IMR-90 (cell line): Measurements from ENCODE around the gene TFCP2. TPM values are rescaled to one million over a fixed set of nuclear protein-coding genes. Genes with fewer than 3 reads are reported as not detected.

ENCODE experiments used
- ATAC-seq: fragments of 200-7000 bp; cut with Tn5 transposase; 2 replicates; pipeline ENCODE4 v1.9.1; 2020; ENCODE audit warnings: low read depth, mild to moderate bottlenecking, moderate library complexity
- BruUV-seq: library from RNA; stranded (reverse); fragments of 400-500 nt; replicated peaks from 2 replicates; lab custom pipeline; 2021; lab: Mats Ljungman, UMichigan
- CTCF ChIA-PET: fragments of 300-600 bp; formaldehyde crosslinking; extraction: SDS; loops from one replicate; lab custom pipeline; 2021; ENCODE audit warnings: antibody characterized with exemption; lab: Yijun Ruan, JAX
- POLR2A ChIA-PET: fragments of 300-600 bp; sonication (Branson Sonifier 250); formaldehyde crosslinking; loops from one replicate; lab custom pipeline; 2022; ENCODE audit warnings: antibody characterized with exemption; ENCODE audit not compliant: unreplicated experiment; lab: Charles Lee
- DNase-seq: peaks from one replicate; pipeline ENCODE4 v3.0.0; 2013
- H2AFZ ChIP-seq: replicated peaks from 2 replicates; pipeline ENCODE3; 2013; ENCODE audit warnings: low read length, mild to moderate bottlenecking; ENCODE audit not compliant: poor library complexity
- H2AK5ac ChIP-seq: 2 replicates; pipeline ENCODE4 v1.6.1; 2013; ENCODE audit warnings: low read depth, low read length, inconsistent platforms
- H2AK9ac ChIP-seq: replicated peaks from 2 replicates; pipeline ENCODE3; 2013; ENCODE audit warnings: mild to moderate bottlenecking, low read depth, low read length, moderate library complexity; ENCODE audit not compliant: poor library complexity
- H2BK120ac ChIP-seq: 2 replicates; pipeline ENCODE4 v1.6.1; 2013; ENCODE audit warnings: low read depth, low read length, inconsistent platforms
- H2BK15ac ChIP-seq: 3 replicates; pipeline ENCODE4 v1.6.1; 2013; ENCODE audit warnings: low read depth, low read length, inconsistent platforms
- H2BK20ac ChIP-seq: 2 replicates; pipeline ENCODE4 v1.6.1; 2013; ENCODE audit warnings: low read depth, mild to moderate bottlenecking, inconsistent platforms, low read length, moderate library complexity
- H2BK5ac ChIP-seq: 2 replicates; pipeline ENCODE4 v1.6.1; 2013; ENCODE audit warnings: mild to moderate bottlenecking, low read depth, low read length, inconsistent platforms; ENCODE audit not compliant: poor library complexity, severe bottlenecking
- H3K14ac ChIP-seq: replicated peaks from 2 replicates; pipeline ENCODE4 v1.6.1; 2013; ENCODE audit warnings: low read depth, low read length, inconsistent platforms
- H3K18ac ChIP-seq: 2 replicates; pipeline ENCODE4 v1.6.1; 2013; ENCODE audit warnings: low read depth, low read length, control low read depth
- H3K23ac ChIP-seq: 2 replicates; pipeline ENCODE4 v1.6.1; 2013; ENCODE audit warnings: low read depth, low read length, inconsistent platforms
- H3K27ac ChIP-seq: 2 replicates; pipeline ENCODE4 v1.5.1; 2013; ENCODE audit warnings: mild to moderate bottlenecking, control low read depth, low read length; ENCODE audit not compliant: insufficient read depth
- H3K27me3 ChIP-seq: 2 replicates; pipeline ENCODE4 v1.6.1; 2013; ENCODE audit warnings: low read length; ENCODE audit not compliant: control insufficient read depth, insufficient read depth
- H3K36me3 ChIP-seq: 2 replicates; pipeline ENCODE4 v1.6.1; 2013; ENCODE audit warnings: low read length, mixed read lengths; ENCODE audit not compliant: control insufficient read depth, insufficient read depth
- H3K4ac ChIP-seq: 2 replicates; pipeline ENCODE4 v1.6.1; 2013; ENCODE audit warnings: low read depth, low read length, inconsistent platforms
- H3K4me1 ChIP-seq: 2 replicates; pipeline ENCODE4 v1.6.1; 2013; ENCODE audit warnings: low read length, mixed read lengths; ENCODE audit not compliant: control insufficient read depth, insufficient read depth
- H3K4me2 ChIP-seq: 2 replicates; pipeline ENCODE4 v1.6.1; 2013; ENCODE audit warnings: low read depth, mild to moderate bottlenecking, control low read depth, low read length, moderate library complexity
- H3K4me3 ChIP-seq: 2 replicates; pipeline ENCODE4 v1.5.1; 2013; ENCODE audit warnings: low read depth, mild to moderate bottlenecking, control low read depth, low read length, moderate library complexity; ENCODE audit not compliant: insufficient read depth
- H3K56ac ChIP-seq: 2 replicates; pipeline ENCODE4 v1.6.1; 2013; ENCODE audit warnings: low read length, inconsistent platforms; ENCODE audit not compliant: insufficient read depth; ENCODE audit errors: extremely low read depth
- H3K79me1 ChIP-seq, 2 experiments: 2 replicates each; pipeline ENCODE4 v1.6.1; 2013; ENCODE audit warnings: low read length in 2 of 2, inconsistent platforms in 1 of 2, low read depth in 1 of 2
- H3K9ac ChIP-seq: 2 replicates; pipeline ENCODE4 v1.6.1; 2013; ENCODE audit warnings: low read depth, low read length, control low read depth
- H3K9me1 ChIP-seq: 2 replicates; pipeline ENCODE4 v1.6.1; 2013; ENCODE audit warnings: low read length, inconsistent platforms; ENCODE audit not compliant: insufficient read depth
- H3K9me3 ChIP-seq: 2 replicates; pipeline ENCODE4 v1.6.1; 2013; ENCODE audit warnings: low read length; ENCODE audit not compliant: control insufficient read depth, insufficient read depth
- H4K20me1 ChIP-seq: 2 replicates; pipeline ENCODE4 v1.6.1; 2013; ENCODE audit warnings: low read length, inconsistent platforms; ENCODE audit not compliant: insufficient read depth
- H4K5ac ChIP-seq: 2 replicates; pipeline ENCODE4 v1.6.1; 2013; ENCODE audit warnings: mild to moderate bottlenecking, low read depth, low read length, control low read depth
- H4K8ac ChIP-seq, 2 experiments: 2 replicates each; pipeline ENCODE4 v1.6.1; 2013; ENCODE audit warnings: low read depth in 2 of 2, low read length in 2 of 2, control low read depth in 1 of 2, inconsistent platforms in 1 of 2
- H4K91ac ChIP-seq: 2 replicates; pipeline ENCODE4 v1.6.1; 2013; ENCODE audit warnings: low read depth, low read length, inconsistent platforms; ENCODE audit not compliant: insufficient read depth
- MXI1 ChIP-seq: IDR thresholded peaks from 2 replicates; pipeline ENCODE4 v1.6.1; 2012; ENCODE audit warnings: low read depth, mild to moderate bottlenecking, low read length, moderate library complexity, borderline replicate concordance
- USF2 ChIP-seq: fragments of 150-350 bp; IDR thresholded peaks from 2 replicates; pipeline ENCODE4 v1.6.1; 2017; ENCODE audit warnings: mild to moderate bottlenecking, antibody characterized with exemption, low read length, low read depth
- WGBS, 2 experiments: methylation state at CpG; one replicate each; pipeline versions ENCODE4 v1.1.5 to v1.1.7; 2013; ENCODE audit warnings: missing lambda C conversion rate in 2 of 2; ENCODE audit not compliant: insufficient read length in 1 of 2; ENCODE audit errors: extremely low coverage in 2 of 2; 5-methylcytosine and 5-hydroxymethylcytosine counted together
- dilution Hi-C: fragments of 300-500 bp; cut with HindIII; formaldehyde crosslinking; loops from one replicate; pipeline ENCODE4 v1.14.3; 2018; ENCODE audit warnings: low sequenced_read_pairs; ENCODE audit not compliant: unreplicated experiment
- in situ Hi-C: fragments of 300-500 bp; cut with MboI; formaldehyde crosslinking; loops from 3 replicates; pipeline ENCODE4 v1.14.3; 2019; ENCODE audit warnings: low sequenced_read_pairs, inconsistent platforms, mixed read lengths
- intact Hi-C: fragments of 100-400 bp; cut with micrococcal nuclease; formaldehyde crosslinking; loops from 2 replicates; pipeline ENCODE4 v1.10.0; 2022
- polyA plus RNA-seq, 3 experiments: library from polyadenylated mRNA; depleted of rRNA; stranded (reverse); fragments of >200 nt; gene quantifications; 2 replicates each; pipeline ENCODE4 v1.2.3, GENCODE V29; 2012; ENCODE audit warnings: low replicate concordance in 1 of 3
- total RNA-seq: library from RNA; depleted of rRNA; stranded (reverse); fragments of >200 nt; gene quantifications from 2 replicates; pipeline ENCODE4 v1.2.3, GENCODE V29; 2012

The TFCP2 gene
- total and polyA plus RNA-seq, 2 of the 4 experiments (the other 2 are of a cell fraction) = 10.0 to 15.4 TPM

GRCh38 chr12:51077930-51078329 lies 95.0 kb downstream of the TFCP2 start:
- H3K23ac ChIP-seq = 0 out of 2 replicates have a peak overlapping the region, but pooled peaks have one; percentile 48
- H2BK20ac ChIP-seq = no peak overlapping the region
- TF ChIP-seq USF2 (no peak), MXI1 (0 out of 2 replicates have a peak, but pooled peaks have one; percentile 41)
- H3K4me1 ChIP-seq = peaks cover 2% of the 10 kb centered on the region; the same call in 1 of the 2 replicates
- dilution Hi-C loops = no loop called here
- H4K8ac ChIP-seq = no peak overlapping the region
- BruUV-seq = TSS peak; percentile 5
- H3K79me1 ChIP-seq = peaks cover 17 to 71% of the 10 kb centered on the region in 2 experiments
- no peak overlapping the region for H3K18ac ChIP-seq
- no peak overlapping the region for H3K4me3 ChIP-seq
- H4K20me1 ChIP-seq = peaks cover 61% of the 10 kb centered on the region
- no peak overlapping the region for H2BK5ac ChIP-seq
- no peak overlapping the region for H3K27ac ChIP-seq
- intact Hi-C loops = no loop called here
- no peak overlapping the region for H3K56ac ChIP-seq
- in situ Hi-C loops = no loop called here
- H2BK120ac ChIP-seq = no peak overlapping the region
- H3K4ac ChIP-seq = no peak overlapping the region
- no peaks in the 10 kb centered on the region for H3K9me3 ChIP-seq
- ATAC-seq (0 out of 2 replicates have a peak, but pooled peaks have one; percentile 16), DNase-seq (peak; percentile 46)
- no peak overlapping the region for H4K5ac ChIP-seq
- H3K9me1 ChIP-seq = peaks cover 13% of the 10 kb centered on the region
- no peak overlapping the region for H2AFZ ChIP-seq
- no peak overlapping the region for H2AK5ac ChIP-seq
- H2BK15ac ChIP-seq = no peak overlapping the region
- no peaks in the 10 kb centered on the region for H3K27me3 ChIP-seq
- CTCF ChIA-PET = no interaction called here
- POLR2A ChIA-PET = no interaction called here
- 60% methylated on average over 1 of the region's 5 CpGs; no CpG with 5 or more reads in 1 of the 2 experiments for WGBS, 2 experiments
- H4K91ac ChIP-seq = no peak overlapping the region
- no peak overlapping the region for H3K4me2 ChIP-seq
- no peak overlapping the region for H2AK9ac ChIP-seq
- no peak overlapping the region for H3K9ac ChIP-seq
- H3K36me3 ChIP-seq = peaks cover 15% of the 10 kb centered on the region
- no peak overlapping the region for H3K14ac ChIP-seq
